ENCODE measurements around the gene FAM149A.

Gene FAM149A

DNA sequence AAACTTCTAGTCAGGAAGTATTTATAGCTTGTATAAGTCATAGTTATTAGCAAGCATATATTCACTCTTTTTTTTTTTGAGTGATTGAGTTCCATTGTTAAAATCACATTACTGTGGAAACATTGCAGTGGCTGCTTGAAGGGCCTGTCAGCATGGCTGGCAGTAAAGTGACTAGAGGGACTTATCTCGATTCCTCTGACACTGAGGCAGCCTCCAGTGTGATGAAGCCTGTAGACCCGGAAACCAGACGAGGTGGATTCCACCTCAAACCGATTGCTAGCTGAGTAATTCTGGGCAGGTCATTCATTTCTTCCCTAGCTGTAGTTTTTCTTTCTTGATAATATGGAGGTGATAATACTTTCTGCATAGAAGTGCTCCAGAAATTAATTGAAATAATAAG, 4.7 kb downstream of the FAM149A start:
- TF ChIP-seq, protein P1, sequence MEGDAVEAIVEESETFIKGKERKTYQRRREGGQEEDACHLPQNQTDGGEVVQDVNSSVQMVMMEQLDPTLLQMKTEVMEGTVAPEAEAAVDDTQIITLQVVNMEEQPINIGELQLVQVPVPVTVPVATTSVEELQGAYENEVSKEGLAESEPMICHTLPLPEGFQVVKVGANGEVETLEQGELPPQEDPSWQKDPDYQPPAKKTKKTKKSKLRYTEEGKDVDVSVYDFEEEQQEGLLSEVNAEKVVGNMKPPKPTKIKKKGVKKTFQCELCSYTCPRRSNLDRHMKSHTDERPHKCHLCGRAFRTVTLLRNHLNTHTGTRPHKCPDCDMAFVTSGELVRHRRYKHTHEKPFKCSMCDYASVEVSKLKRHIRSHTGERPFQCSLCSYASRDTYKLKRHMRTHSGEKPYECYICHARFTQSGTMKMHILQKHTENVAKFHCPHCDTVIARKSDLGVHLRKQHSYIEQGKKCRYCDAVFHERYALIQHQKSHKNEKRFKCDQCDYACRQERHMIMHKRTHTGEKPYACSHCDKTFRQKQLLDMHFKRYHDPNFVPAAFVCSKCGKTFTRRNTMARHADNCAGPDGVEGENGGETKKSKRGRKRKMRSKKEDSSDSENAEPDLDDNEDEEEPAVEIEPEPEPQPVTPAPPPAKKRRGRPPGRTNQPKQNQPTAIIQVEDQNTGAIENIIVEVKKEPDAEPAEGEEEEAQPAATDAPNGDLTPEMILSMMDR (IDR thresholded peaks at IDR 0.05; ENCODE audit: insufficient read depth, low read length, missing control alignments): no peak
- POLR2A ChIA-PET: no interaction called here
- no peak overlapping the region for H3K4me3 ChIP-seq (ENCODE audit: low read depth, low read length)
- no peak for DNase-seq (ENCODE audit: low read depth, low spot score)
- CTCF ChIA-PET: no interaction called here

DNA sequence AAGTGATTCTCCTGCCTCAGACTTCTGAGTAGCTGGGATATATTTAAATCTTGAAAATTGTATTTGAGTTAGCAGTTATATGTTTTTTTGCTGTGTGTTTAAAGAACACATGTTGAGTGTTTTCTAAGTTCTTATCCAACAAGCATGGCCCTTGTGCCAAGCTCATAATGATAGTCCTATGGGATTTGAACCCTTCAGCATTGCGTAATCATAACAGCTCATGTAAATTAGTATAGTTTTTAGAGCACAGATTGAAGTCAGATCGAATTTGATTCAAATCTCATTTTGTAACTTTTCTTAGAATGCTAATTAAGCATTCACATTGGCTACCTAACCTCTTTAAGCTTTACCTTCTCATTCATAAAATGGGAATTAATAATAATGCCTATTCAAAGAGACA, 12.2 kb downstream of the FAM149A start:
- CTCF ChIA-PET: no interaction called here
- no peak overlapping the region for H3K4me3 ChIP-seq (ENCODE audit: low read depth, low read length)
- no peak for DNase-seq (ENCODE audit: low read depth, low spot score)
- POLR2A ChIA-PET: no interaction called here
- TF ChIP-seq, protein P1 (IDR thresholded peaks at IDR 0.05; ENCODE audit: insufficient read depth, low read length, missing control alignments): no peak

DNA sequence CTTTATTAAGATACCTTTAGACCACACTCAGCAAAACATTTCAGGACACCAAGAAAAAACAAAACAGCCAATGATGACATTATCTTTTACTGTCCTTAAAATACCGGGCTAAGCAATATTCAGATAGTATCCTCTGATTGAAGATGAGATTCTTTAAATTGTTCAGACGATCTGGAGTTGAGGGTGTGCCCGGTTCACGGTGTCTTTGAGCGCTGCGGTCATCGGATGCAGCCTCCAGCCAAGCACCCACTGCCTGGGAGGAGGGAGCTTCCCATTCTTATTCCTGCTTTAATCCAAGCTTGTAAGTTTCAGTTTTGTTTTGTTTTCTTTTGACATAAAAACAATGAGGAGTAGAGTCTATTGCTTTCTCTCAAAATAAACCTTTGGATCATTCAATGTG, 14.1 kb downstream of the FAM149A start:
- ChIA-PET POLR2A (no interaction called here), CTCF (interaction anchor here (0.7 to 1.8 kb wide), 2 partner anchors 19 to 79 kb away, joined by 3 to 6 read pairs; no protein-coding TSS in a partner anchor)
- DNase-seq (ENCODE audit: low read depth, low spot score): no peak
- TF ChIP-seq, protein P1 (IDR thresholded peaks at IDR 0.05; ENCODE audit: insufficient read depth, low read length, missing control alignments): no peak
- no peak overlapping the region for H3K4me3 ChIP-seq (ENCODE audit: low read depth, low read length)

DNA sequence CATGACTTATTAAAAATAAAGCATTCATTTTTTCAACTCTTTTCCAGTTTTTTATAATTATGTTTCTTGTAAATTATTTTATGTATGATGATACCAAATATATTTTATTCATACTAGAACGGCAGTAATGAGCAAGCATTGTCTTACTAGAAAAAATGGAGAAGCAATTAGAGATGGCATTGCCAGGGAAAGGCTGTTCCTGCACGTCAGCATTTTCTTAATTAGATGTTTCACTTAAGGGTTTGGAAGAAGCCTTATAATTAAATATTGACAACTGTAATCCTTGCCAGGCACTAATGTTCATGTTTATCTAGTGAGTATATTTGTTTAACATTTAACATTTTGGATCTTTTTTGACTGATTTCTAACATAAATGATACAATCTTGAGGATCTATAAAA, 16.6 kb downstream of the FAM149A start:
- CTCF ChIA-PET: no interaction called here
- POLR2A ChIA-PET: no interaction called here
- no peak overlapping the region for H3K4me3 ChIP-seq (ENCODE audit: low read depth, low read length)
- TF ChIP-seq, protein P1 (IDR thresholded peaks at IDR 0.05; ENCODE audit: insufficient read depth, low read length, missing control alignments): no peak
- no peak for DNase-seq (ENCODE audit: low read depth, low spot score)

DNA sequence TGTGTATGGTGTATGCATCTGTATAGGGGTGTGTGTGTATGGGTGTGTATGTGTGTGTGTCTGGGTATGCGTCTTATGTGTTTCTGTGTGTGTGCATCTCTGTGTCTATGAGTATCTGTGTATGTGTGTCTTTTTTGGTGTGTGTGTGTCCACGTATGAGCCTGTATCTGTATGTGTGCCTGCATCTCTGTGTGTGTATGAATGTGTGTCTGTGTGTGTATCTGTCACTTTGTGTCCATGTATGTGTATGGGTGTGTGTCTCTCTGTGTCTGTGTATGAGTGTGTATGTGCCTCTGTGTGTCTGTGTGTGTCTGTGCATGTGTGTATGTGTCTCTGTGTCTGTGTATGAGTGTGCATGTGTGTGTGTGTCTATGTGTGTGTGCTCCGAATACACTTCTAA, 24.3 kb downstream of the FAM149A start:
- ChIA-PET CTCF (no interaction called here), POLR2A (no interaction called here)
- TF ChIP-seq, protein P1 (IDR thresholded peaks at IDR 0.05; ENCODE audit: insufficient read depth, low read length, missing control alignments): no peak
- no peak for DNase-seq (ENCODE audit: low read depth, low spot score)
- H3K4me3 ChIP-seq (ENCODE audit: low read depth, low read length): no peak overlapping the region

DNA sequence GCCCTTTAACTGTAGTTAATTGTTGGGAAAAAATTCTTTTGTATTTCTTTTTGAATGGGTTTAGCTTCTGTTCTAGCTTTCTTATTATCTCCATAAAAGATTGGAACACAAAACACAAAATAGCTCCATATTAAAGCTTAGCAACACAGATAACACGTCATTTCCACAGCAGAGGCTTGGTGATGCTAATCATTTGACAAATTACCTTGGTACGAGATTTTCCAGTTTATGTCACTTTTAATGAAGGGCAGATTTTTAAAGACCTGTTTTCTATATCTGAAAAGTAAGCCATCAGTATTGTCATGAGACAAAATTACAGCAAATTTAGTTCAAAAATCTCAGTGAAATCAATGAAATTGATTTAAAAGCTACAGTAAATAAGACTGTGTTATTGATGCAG, 27.4 kb downstream of the FAM149A start:
- ChIA-PET POLR2A (no interaction called here), CTCF (interaction anchor here (1.8 kb wide), 1 partner anchor 15 kb away, joined by 4 read pairs; no protein-coding TSS in a partner anchor)
- H3K4me3 ChIP-seq (ENCODE audit: low read depth, low read length): no peak overlapping the region
- TF ChIP-seq, protein P1 (IDR thresholded peaks at IDR 0.05; ENCODE audit: insufficient read depth, low read length, missing control alignments): no peak
- DNase-seq (ENCODE audit: low read depth, low spot score): no peak
